Ishikawa (cell line): Measurements from ENCODE around the gene RAB9A.

Experiments used
- CEBPB ChIP-seq: IDR thresholded peaks from 2 replicates; pipeline ENCODE4 v1.6.1; 2012
- CREB1 ChIP-seq: IDR thresholded peaks from 2 replicates; pipeline ENCODE4 v1.6.1; 2012; ENCODE audit warnings: low read depth
- EGR1 ChIP-seq: IDR thresholded peaks from 2 replicates; pipeline ENCODE4 v1.6.1; 2012
- EP300 ChIP-seq: IDR thresholded peaks from 2 replicates; pipeline ENCODE4 v1.6.1; 2012; ENCODE audit warnings: borderline replicate concordance
- FOXM1 ChIP-seq: IDR thresholded peaks from 2 replicates; pipeline ENCODE4 v1.6.1; 2012; ENCODE audit warnings: low read depth, borderline replicate concordance
- NFIC ChIP-seq: IDR thresholded peaks from 2 replicates; pipeline ENCODE4 v1.6.1; 2012
- TAF1 ChIP-seq: IDR thresholded peaks from 2 replicates; pipeline ENCODE4 v1.6.1; 2012; ENCODE audit warnings: low read depth, mild to moderate bottlenecking
- TCF12 ChIP-seq: IDR thresholded peaks from 2 replicates; pipeline ENCODE4 v1.6.1; 2012; ENCODE audit warnings: low read depth
- YY1 ChIP-seq: IDR thresholded peaks from 2 replicates; pipeline ENCODE4 v1.6.1; 2012; ENCODE audit warnings: low read depth
- ZBTB7A ChIP-seq: IDR thresholded peaks from 2 replicates; pipeline ENCODE4 v1.6.1; 2012; ENCODE audit warnings: low read depth
- TF ChIP-seq, protein P1 (sequence below): IDR thresholded peaks from 2 replicates; pipeline ENCODE4 v1.6.1; 2012; ENCODE audit warnings: low read depth, mild to moderate bottlenecking
- TF ChIP-seq, protein P2 (sequence below): IDR thresholded peaks from 2 replicates; pipeline ENCODE4 v1.6.1; 2012
- TF ChIP-seq, protein P3 (sequence below): IDR thresholded peaks from 2 replicates; pipeline ENCODE4 v1.6.1; 2012

DNA sequence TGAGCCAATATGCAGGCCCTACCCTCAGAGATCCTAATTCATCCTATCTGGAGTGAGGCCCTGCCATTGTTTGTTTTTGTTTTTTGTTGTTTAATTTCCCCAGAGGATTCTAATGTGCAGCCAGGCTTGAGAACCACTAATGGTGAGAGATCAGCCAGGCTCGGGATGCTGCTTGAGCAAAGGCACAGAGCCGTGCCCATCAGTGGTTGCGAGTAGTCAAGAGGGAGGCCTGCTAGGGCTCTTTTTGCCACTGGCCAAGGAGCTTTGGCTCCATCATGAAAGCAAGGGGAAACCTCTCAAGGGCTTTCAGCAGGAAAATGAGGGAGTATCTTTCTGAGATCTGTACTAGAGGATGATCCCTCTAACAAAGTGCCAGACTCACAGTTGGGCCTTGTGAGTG lies 33.3 kb upstream of the RAB9A start:
- TF ChIP-seq, protein P1, sequence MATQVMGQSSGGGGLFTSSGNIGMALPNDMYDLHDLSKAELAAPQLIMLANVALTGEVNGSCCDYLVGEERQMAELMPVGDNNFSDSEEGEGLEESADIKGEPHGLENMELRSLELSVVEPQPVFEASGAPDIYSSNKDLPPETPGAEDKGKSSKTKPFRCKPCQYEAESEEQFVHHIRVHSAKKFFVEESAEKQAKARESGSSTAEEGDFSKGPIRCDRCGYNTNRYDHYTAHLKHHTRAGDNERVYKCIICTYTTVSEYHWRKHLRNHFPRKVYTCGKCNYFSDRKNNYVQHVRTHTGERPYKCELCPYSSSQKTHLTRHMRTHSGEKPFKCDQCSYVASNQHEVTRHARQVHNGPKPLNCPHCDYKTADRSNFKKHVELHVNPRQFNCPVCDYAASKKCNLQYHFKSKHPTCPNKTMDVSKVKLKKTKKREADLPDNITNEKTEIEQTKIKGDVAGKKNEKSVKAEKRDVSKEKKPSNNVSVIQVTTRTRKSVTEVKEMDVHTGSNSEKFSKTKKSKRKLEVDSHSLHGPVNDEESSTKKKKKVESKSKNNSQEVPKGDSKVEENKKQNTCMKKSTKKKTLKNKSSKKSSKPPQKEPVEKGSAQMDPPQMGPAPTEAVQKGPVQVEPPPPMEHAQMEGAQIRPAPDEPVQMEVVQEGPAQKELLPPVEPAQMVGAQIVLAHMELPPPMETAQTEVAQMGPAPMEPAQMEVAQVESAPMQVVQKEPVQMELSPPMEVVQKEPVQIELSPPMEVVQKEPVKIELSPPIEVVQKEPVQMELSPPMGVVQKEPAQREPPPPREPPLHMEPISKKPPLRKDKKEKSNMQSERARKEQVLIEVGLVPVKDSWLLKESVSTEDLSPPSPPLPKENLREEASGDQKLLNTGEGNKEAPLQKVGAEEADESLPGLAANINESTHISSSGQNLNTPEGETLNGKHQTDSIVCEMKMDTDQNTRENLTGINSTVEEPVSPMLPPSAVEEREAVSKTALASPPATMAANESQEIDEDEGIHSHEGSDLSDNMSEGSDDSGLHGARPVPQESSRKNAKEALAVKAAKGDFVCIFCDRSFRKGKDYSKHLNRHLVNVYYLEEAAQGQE: no peak
- TF ChIP-seq TAF1: no peak
- TF ChIP-seq, protein P2, sequence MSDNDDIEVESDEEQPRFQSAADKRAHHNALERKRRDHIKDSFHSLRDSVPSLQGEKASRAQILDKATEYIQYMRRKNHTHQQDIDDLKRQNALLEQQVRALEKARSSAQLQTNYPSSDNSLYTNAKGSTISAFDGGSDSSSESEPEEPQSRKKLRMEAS: no peak
- no peak for TF ChIP-seq FOXM1
- TF ChIP-seq TCF12: no peak
- TF ChIP-seq CEBPB: no peak
- no peak for TF ChIP-seq EP300
- TF ChIP-seq YY1: no peak
- no peak for TF ChIP-seq ZBTB7A
- TF ChIP-seq NFIC: no peak
- TF ChIP-seq EGR1: no peak
- no peak for TF ChIP-seq CREB1
- TF ChIP-seq, protein P3, sequence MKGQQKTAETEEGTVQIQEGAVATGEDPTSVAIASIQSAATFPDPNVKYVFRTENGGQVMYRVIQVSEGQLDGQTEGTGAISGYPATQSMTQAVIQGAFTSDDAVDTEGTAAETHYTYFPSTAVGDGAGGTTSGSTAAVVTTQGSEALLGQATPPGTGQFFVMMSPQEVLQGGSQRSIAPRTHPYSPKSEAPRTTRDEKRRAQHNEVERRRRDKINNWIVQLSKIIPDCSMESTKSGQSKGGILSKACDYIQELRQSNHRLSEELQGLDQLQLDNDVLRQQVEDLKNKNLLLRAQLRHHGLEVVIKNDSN: no peak
